ENCODE data around the gene EZR. TPM values are rescaled to one million over a fixed set of nuclear protein-coding genes. Genes with fewer than 3 reads are reported as not detected.

EZR gene
- total and polyA plus RNA-seq, 10 of the 15 experiments (the other 5 are each of a cell fraction or from before 2014, with no cell fraction given), result 79.1 to 282 (median 161) TPM

- TF ChIP-seq POU2F2 (IDR thresholded peaks at IDR 0.05; ENCODE audit: borderline replicate concordance, low read depth, low read length), result no peak
- no peak for TF ChIP-seq ZNF384 (IDR thresholded peaks at IDR 0.05; ENCODE audit: borderline replicate concordance, low read depth, low read length)
- no peak for TF ChIP-seq NR2C2 (IDR thresholded peaks at IDR 0.05; ENCODE audit: borderline replicate concordance, control insufficient read depth, insufficient read length, low read depth)
Measured at GRCh38 chr6:158830736-158831135, 11.6 kb upstream of the EZR start (continued).

GRCh38 chr6:158828807-158829206 is 9.6 kb upstream of the EZR start:
- Histone ChIP-seq H3K9ac (ENCODE audit: control insufficient read depth, insufficient read depth, low read length) (no peak overlapping the region), H3K27me3 (replicated peaks in 1 of 2; ENCODE audit: control insufficient read depth in 2 of 2, insufficient read depth in 2 of 2, low read length in 1 of 2) (no peaks in the 10 kb centered on the region), H3K36me3 (ENCODE audit: control insufficient read depth in 2 of 2, insufficient read depth in 2 of 2, low read length in 1 of 2) (no peaks in the 10 kb centered on the region), H3K4me1 (ENCODE audit: control insufficient read depth, insufficient read depth, low read length) (peaks cover 15% of the 10 kb centered on the region), H3K9me3 (replicated peaks; ENCODE audit: control insufficient read depth, insufficient read depth, low read length) (no peaks in the 10 kb centered on the region), H3K27ac (ENCODE audit: control insufficient read depth, insufficient read depth) (no peak overlapping the region), H4K20me1 (ENCODE audit: control insufficient read depth, insufficient read depth) (no peaks in the 10 kb centered on the region), H2AFZ (ENCODE audit: control insufficient read depth, low read depth, low read length) (no peak overlapping the region), H3K4me2 (ENCODE audit: control insufficient read depth, insufficient read depth) (no peak overlapping the region), H3K79me2 (ENCODE audit: control insufficient read depth, insufficient read depth, low read length) (no peaks in the 10 kb centered on the region), H3K4me3 (no peak overlapping the region)
- no TSS peak for BruUV-seq (replicated peaks)
- ATAC-seq (no peak), DNase-seq (ENCODE audit: low read depth, low spot score) (no peak), FAIRE-seq (no peak)
- SMC1A ChIA-PET (ENCODE audit: uncharacterized antibody, unreplicated experiment), result no interaction called here
- POLR2A ChIA-PET, result no interaction called here
- in situ Hi-C loops (cut with MboI), result no loop called here
- TF ChIP-seq KLF5 (IDR thresholded peaks at IDR 0.05; ENCODE audit: partially characterized antibody) (no peak), ASH2L (IDR thresholded peaks at IDR 0.05; ENCODE audit: borderline replicate concordance, low read depth) (no peak), ZNF207 (IDR thresholded peaks at IDR 0.05; ENCODE audit: borderline replicate concordance) (no peak), POLR2A (IDR thresholded peaks at IDR 0.05; ENCODE audit: low read depth, low read length) (no peak), ZNF274 (IDR thresholded peaks at IDR 0.05; ENCODE audit: insufficient read depth, insufficient read length) (no peak), SP1 (IDR thresholded peaks at IDR 0.05; ENCODE audit: low read depth, low read length) (no peak), RBBP5 (conservative IDR thresholded peaks at IDR 0.05) (no peak), ZNF217 (IDR thresholded peaks at IDR 0.05) (no peak), CEBPZ (IDR thresholded peaks at IDR 0.05; ENCODE audit: low read depth, low read length) (no peak), MYB (IDR thresholded peaks at IDR 0.05; ENCODE audit: borderline replicate concordance, low read depth, low read length) (no peak)
- TF ChIP-seq, protein P1, sequence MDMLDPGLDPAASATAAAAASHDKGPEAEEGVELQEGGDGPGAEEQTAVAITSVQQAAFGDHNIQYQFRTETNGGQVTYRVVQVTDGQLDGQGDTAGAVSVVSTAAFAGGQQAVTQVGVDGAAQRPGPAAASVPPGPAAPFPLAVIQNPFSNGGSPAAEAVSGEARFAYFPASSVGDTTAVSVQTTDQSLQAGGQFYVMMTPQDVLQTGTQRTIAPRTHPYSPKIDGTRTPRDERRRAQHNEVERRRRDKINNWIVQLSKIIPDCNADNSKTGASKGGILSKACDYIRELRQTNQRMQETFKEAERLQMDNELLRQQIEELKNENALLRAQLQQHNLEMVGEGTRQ (IDR thresholded peaks at IDR 0.05; ENCODE audit: borderline replicate concordance, low read depth, low read length), result no peak
- intact Hi-C loops (cut with micrococcal nuclease; ENCODE audit: unreplicated experiment), result no loop called here
- CTCF ChIA-PET, result no interaction called here
- RAD21 ChIA-PET (ENCODE audit: unreplicated experiment), result no interaction called here
- WGBS (ENCODE audit: insufficient coverage, insufficient replicate concordance, low lambda C conversion rate, missing lambda C conversion rate), result 69% methylated on average over 7 of the region's 7 CpGs
